MM.1S (cell line): Measurements from ENCODE around the gene MAEA.

Source experiments
- DNase-seq: peaks from one replicate; pipeline ENCODE4 v3.0.0-alpha.2; 2015
- H2AFZ ChIP-seq: fragments of 300-600 bp; sonication (generic); 2 replicates; pipeline ENCODE4 v1.6.0; 2016; ENCODE audit warnings: antibody characterized with exemption, low read length
- H3F3A ChIP-seq: fragments of 300-600 bp; sonication (generic); 2 replicates; pipeline ENCODE4 v1.6.1; 2016; ENCODE audit warnings: mild to moderate bottlenecking, antibody characterized with exemption, low read length, moderate library complexity, mixed read lengths; ENCODE audit not compliant: insufficient read depth
- H3K27ac ChIP-seq: fragments of 300-600 bp; sonication (generic); 2 replicates; pipeline ENCODE4 v1.5.1; 2016; ENCODE audit warnings: mild to moderate bottlenecking, low read length
- H3K27me3 ChIP-seq: fragments of 300-600 bp; sonication (generic); replicated peaks from 2 replicates; pipeline ENCODE4 v1.6.0; 2016; ENCODE audit warnings: low read length; ENCODE audit not compliant: insufficient read depth
- H3K36me3 ChIP-seq: fragments of 300-600 bp; sonication (generic); replicated peaks from 2 replicates; pipeline ENCODE4 v1.6.1; 2016; ENCODE audit warnings: mild to moderate bottlenecking, low read length, mixed read lengths; ENCODE audit not compliant: insufficient read depth
- H3K4me1 ChIP-seq: fragments of 300-600 bp; sonication (generic); 2 replicates; pipeline ENCODE4 v1.6.1; 2016; ENCODE audit warnings: low read length, mixed read lengths
- H3K4me2 ChIP-seq: fragments of 300-600 bp; sonication (generic); 2 replicates; pipeline ENCODE4 v1.6.0; 2016; ENCODE audit warnings: low read depth, low read length
- H3K4me3 ChIP-seq: fragments of 300-600 bp; sonication (generic); 2 replicates; pipeline ENCODE4 v1.5.1; 2016; ENCODE audit warnings: low read length, mixed read lengths
- H3K79me2 ChIP-seq: fragments of 300-600 bp; sonication (generic); 2 replicates; pipeline ENCODE4 v1.6.1; 2016; ENCODE audit warnings: mixed run types, low read length, mixed read lengths
- H3K9ac ChIP-seq: fragments of 300-600 bp; sonication (generic); 2 replicates; pipeline ENCODE4 v1.6.1; 2016; ENCODE audit warnings: low read length, mixed read lengths
- H3K9me2 ChIP-seq: fragments of 300-600 bp; sonication (generic); replicated peaks from 2 replicates; pipeline ENCODE4 v1.6.1; 2016; ENCODE audit warnings: mild to moderate bottlenecking, low read length, mixed read lengths; ENCODE audit not compliant: insufficient read depth
- H3K9me3 ChIP-seq: fragments of 300-600 bp; sonication (generic); replicated peaks from 2 replicates; pipeline ENCODE4 v1.6.1; 2016; ENCODE audit warnings: mild to moderate bottlenecking, low read length, mixed read lengths; ENCODE audit not compliant: insufficient read depth
- H4K20me1 ChIP-seq: fragments of 300-600 bp; sonication (generic); 2 replicates; pipeline ENCODE4 v1.6.1; 2016; ENCODE audit warnings: mild to moderate bottlenecking, low read length, moderate library complexity, mixed read lengths; ENCODE audit not compliant: insufficient read depth
- EZH2 ChIP-seq: fragments of 300-600 bp; sonication (generic); optimal IDR thresholded peaks from 2 replicates; pipeline ENCODE3; 2017; ENCODE audit warnings: low read depth, mild to moderate bottlenecking, antibody characterized with exemption, low read length, mixed read lengths
- EZH2phosphoT487 ChIP-seq: fragments of 300-600 bp; sonication (generic); IDR thresholded peaks from 2 replicates; pipeline ENCODE4 v1.6.1; 2018; ENCODE audit warnings: antibody characterized with exemption, low read length
- TF ChIP-seq, protein P1 (sequence below): fragments of 300-600 bp; sonication (generic); IDR thresholded peaks from 2 replicates; pipeline ENCODE4 v1.5.1; 2016; ENCODE audit warnings: antibody characterized with exemption, low read length, mixed read lengths

The MAEA gene

DNA sequence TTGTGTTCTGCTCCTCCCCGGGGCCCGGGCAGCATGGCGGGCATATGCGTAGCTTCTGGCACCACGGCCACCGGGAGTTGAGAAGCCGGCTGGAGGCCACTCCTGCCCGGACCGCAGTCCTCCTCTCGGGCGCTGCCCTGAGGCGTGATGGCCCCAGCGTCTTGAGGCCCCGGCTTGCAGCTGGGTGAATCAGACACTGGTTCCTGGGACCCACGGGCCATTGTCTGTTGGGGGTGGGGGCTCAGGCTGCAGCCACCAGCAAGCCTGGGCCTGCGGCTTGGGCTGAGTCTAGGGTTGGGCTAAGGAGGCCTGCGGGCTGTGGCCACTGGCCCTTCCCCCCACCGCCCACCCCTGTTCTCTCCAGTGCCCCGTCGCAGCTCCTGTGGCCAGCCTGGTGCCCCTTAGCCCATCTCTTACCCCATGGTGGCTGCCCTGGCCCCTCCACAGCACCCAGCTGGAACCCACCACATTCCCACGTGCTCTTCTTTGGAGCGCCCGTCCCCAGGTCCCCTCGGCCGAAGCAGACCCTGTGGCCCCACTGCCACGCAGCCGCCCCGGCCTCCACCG lies 50.6 kb downstream of the MAEA start:
- peaks cover 28% of the 10 kb centered on the region for H3K36me3 ChIP-seq

DNA sequence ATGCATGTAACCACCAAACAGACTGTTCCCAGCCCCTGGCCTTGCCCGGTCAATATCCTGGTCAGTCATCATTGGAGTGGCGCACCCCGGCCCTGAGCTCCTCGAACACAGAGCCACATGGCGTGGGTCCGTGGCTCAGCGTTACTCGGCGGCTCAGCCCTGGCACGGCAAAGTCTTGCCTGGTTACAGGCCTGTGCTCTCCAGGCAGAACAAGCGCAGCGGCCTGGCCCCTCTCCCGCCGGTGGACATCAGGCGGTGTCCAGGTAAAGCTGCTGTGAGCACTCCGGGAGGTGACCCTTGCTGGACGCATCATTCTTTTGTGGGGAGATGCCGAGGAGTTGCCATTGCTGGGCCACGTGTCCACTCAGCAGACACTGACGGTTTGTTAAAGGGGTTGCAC lies 51.2 kb downstream of the MAEA start:
- DNase-seq = no peak
- no peaks in the 10 kb centered on the region for H3K27me3 ChIP-seq

More for the DNA sequence above, 50.6 kb downstream of the MAEA start:
- H2AFZ ChIP-seq = no peak overlapping the region
- no peaks in the 10 kb centered on the region for H4K20me1 ChIP-seq
- no peaks in the 10 kb centered on the region for H3K9me3 ChIP-seq
- no peaks in the 10 kb centered on the region for H3K79me2 ChIP-seq
- DNase-seq = peak; percentile 1
- H3K9ac ChIP-seq = no peak overlapping the region
- no peak overlapping the region for H3K4me2 ChIP-seq
- no peaks in the 10 kb centered on the region for H3K4me1 ChIP-seq
- H3K4me3 ChIP-seq = no peak overlapping the region
- 0 out of 2 replicates have a peak, but pooled peaks cover 3% of the 10 kb centered on the region for H3F3A ChIP-seq
- no peak for TF ChIP-seq EZH2phosphoT487
- TF ChIP-seq EZH2 = no peak
- TF ChIP-seq, protein P1, sequence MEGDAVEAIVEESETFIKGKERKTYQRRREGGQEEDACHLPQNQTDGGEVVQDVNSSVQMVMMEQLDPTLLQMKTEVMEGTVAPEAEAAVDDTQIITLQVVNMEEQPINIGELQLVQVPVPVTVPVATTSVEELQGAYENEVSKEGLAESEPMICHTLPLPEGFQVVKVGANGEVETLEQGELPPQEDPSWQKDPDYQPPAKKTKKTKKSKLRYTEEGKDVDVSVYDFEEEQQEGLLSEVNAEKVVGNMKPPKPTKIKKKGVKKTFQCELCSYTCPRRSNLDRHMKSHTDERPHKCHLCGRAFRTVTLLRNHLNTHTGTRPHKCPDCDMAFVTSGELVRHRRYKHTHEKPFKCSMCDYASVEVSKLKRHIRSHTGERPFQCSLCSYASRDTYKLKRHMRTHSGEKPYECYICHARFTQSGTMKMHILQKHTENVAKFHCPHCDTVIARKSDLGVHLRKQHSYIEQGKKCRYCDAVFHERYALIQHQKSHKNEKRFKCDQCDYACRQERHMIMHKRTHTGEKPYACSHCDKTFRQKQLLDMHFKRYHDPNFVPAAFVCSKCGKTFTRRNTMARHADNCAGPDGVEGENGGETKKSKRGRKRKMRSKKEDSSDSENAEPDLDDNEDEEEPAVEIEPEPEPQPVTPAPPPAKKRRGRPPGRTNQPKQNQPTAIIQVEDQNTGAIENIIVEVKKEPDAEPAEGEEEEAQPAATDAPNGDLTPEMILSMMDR = no peak
- no peaks in the 10 kb centered on the region for H3K27me3 ChIP-seq
- H3K9me2 ChIP-seq = no peaks in the 10 kb centered on the region
- H3K27ac ChIP-seq = no peak overlapping the region

DNA sequence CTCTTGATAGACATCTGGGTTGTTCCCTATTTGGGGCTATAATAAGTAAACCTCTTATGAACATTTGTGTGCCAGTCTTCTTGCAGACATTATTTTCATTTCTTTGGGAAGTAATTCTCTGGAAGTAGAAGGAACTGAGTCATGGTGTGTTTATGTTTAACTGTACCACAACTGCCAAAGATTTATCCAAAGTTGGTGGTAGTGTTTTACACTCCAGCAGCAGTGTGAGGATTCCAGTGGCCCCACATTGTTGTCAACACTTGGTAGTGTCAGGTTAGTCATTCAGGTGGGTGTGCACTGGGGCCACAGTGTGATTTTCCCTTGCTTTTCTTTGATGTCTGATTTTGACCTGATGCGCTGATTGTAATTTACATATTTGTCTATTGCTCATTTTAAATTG lies 52.3 kb downstream of the MAEA start:
- Histone ChIP-seq H3K27ac (no peak overlapping the region), H3K36me3 (peaks cover 27% of the 10 kb centered on the region), H3K27me3 (no peaks in the 10 kb centered on the region), H3K79me2 (no peaks in the 10 kb centered on the region), H3K9ac (no peak overlapping the region), H3F3A (peaks cover 10% of the 10 kb centered on the region; the same call in 1 of the 2 replicates), H3K4me3 (no peak overlapping the region), H4K20me1 (no peaks in the 10 kb centered on the region), H3K9me3 (no peaks in the 10 kb centered on the region), H3K9me2 (no peaks in the 10 kb centered on the region), H2AFZ (no peak overlapping the region), H3K4me1 (no peaks in the 10 kb centered on the region), H3K4me2 (no peak overlapping the region)
- peak; percentile 1 for DNase-seq
- TF ChIP-seq, protein P1 = no peak
- TF ChIP-seq EZH2 = no peak
- no peak for TF ChIP-seq EZH2phosphoT487

More for the DNA sequence above, 51.2 kb downstream of the MAEA start:
- peaks cover 28% of the 10 kb centered on the region for H3K36me3 ChIP-seq
- no peaks in the 10 kb centered on the region for H3K9me2 ChIP-seq
- no peaks in the 10 kb centered on the region for H3K4me1 ChIP-seq
- no peaks in the 10 kb centered on the region for H3K9me3 ChIP-seq
- H2AFZ ChIP-seq = no peak overlapping the region
- no peaks in the 10 kb centered on the region for H3K79me2 ChIP-seq
- H4K20me1 ChIP-seq = no peaks in the 10 kb centered on the region
- no peak for TF ChIP-seq EZH2phosphoT487
- no peak for TF ChIP-seq EZH2
- TF ChIP-seq, protein P1 = no peak
- no peak overlapping the region for H3K4me3 ChIP-seq
- H3K4me2 ChIP-seq = no peak overlapping the region
- H3F3A ChIP-seq = peaks cover 7% of the 10 kb centered on the region; the same call in 1 of the 2 replicates
- no peak overlapping the region for H3K9ac ChIP-seq
- H3K27ac ChIP-seq = no peak overlapping the region
